ENCODE results near the gene CMKLR1. TPM values are rescaled to one million over a fixed set of nuclear protein-coding genes. Genes with fewer than 3 reads are reported as not detected.

Gene CMKLR1
- total and polyA plus RNA-seq, 2 donors from 2014 or later = 6.1 to 25.7 TPM

- Histone ChIP-seq H3K4me1 (ENCODE audit: control insufficient read depth in 2 of 3, insufficient read depth in 2 of 3, low read depth in 1 of 3, low read length in 3 of 3) (peaks cover 0 to 18% (median 0%) of the 10 kb centered on the region in 3 donors), H3K9ac (ENCODE audit: low read length in 3 of 3) (no peak overlapping the region), H3K27me3 (ENCODE audit: control insufficient read depth, insufficient read depth, low read length) (no peaks in the 10 kb centered on the region), H3K9me3 (ENCODE audit: control insufficient read depth in 2 of 3, insufficient read depth in 1 of 3, low read length in 3 of 3) (no peaks in the 10 kb centered on the region), H3K27ac (ENCODE audit: low read depth in 2 of 2, low read length in 2 of 2) (peak overlapping the region in 1 of 2 donors; percentile 53), H3K4me3 (ENCODE audit: low read length in 3 of 3) (no peak overlapping the region), H3K36me3 (ENCODE audit: control insufficient read depth in 2 of 3, insufficient read depth in 3 of 3, low read length in 3 of 3) (no peaks in the 10 kb centered on the region)
- DNase-seq = peak in 1 of 5 donors; percentile 18
- no peak for FAIRE-seq
- TF ChIP-seq CTCF (IDR thresholded peaks at IDR 0.05; ENCODE audit: borderline replicate concordance, extremely low read depth, insufficient read depth) = no peak
- intact Hi-C loops (cut with DNase I) = no loop called here
Measured at GRCh38 chr12:108316176-108317086, 22.7 kb downstream of the CMKLR1 start.

- intact Hi-C loops (cut with DNase I) = no loop called here
- Histone ChIP-seq H3K4me3 (ENCODE audit: low read length in 3 of 3) (no peak overlapping the region), H3K36me3 (ENCODE audit: control insufficient read depth in 2 of 3, insufficient read depth in 3 of 3, low read length in 3 of 3) (no peaks in the 10 kb centered on the region), H3K27ac (ENCODE audit: low read depth in 2 of 2, low read length in 2 of 2) (no peak overlapping the region), H3K9me3 (ENCODE audit: control insufficient read depth in 2 of 3, insufficient read depth in 1 of 3, low read length in 3 of 3) (no peaks in the 10 kb centered on the region), H3K9ac (ENCODE audit: low read length in 3 of 3) (no peak overlapping the region), H3K27me3 (ENCODE audit: control insufficient read depth, insufficient read depth, low read length) (no peaks in the 10 kb centered on the region), H3K4me1 (ENCODE audit: control insufficient read depth in 2 of 3, insufficient read depth in 2 of 3, low read depth in 1 of 3, low read length in 3 of 3) (peaks cover 0 to 18% (median 0%) of the 10 kb centered on the region in 3 donors)
- no peak for FAIRE-seq
- TF ChIP-seq CTCF (IDR thresholded peaks at IDR 0.05; ENCODE audit: borderline replicate concordance, extremely low read depth, insufficient read depth) = no peak
- peak in 1 of 5 donors; percentile 15 for DNase-seq
Measured at GRCh38 chr12:108315486-108316105, 23.5 kb downstream of the CMKLR1 start.

GRCh38 chr12:108313606-108314351 lies 25.3 kb downstream of the CMKLR1 start:
- H3K27ac ChIP-seq (ENCODE audit: low read depth in 2 of 2, low read length in 2 of 2) = peak overlapping the region; percentile 32 to 62
- peaks cover 0 to 21% (median 0%) of the 10 kb centered on the region in 3 donors for H3K4me1 ChIP-seq (ENCODE audit: control insufficient read depth in 2 of 3, insufficient read depth in 2 of 3, low read depth in 1 of 3, low read length in 3 of 3)
- H3K9me3 ChIP-seq (ENCODE audit: control insufficient read depth in 2 of 3, insufficient read depth in 1 of 3, low read length in 3 of 3) = no peaks in the 10 kb centered on the region
- H3K27me3 ChIP-seq (ENCODE audit: control insufficient read depth, insufficient read depth, low read length) = no peaks in the 10 kb centered on the region
- no peak for TF ChIP-seq CTCF (IDR thresholded peaks at IDR 0.05; ENCODE audit: borderline replicate concordance, extremely low read depth, insufficient read depth)
- no peak for FAIRE-seq
- no peaks in the 10 kb centered on the region for H3K36me3 ChIP-seq (ENCODE audit: control insufficient read depth in 2 of 3, insufficient read depth in 3 of 3, low read length in 3 of 3)
- intact Hi-C loops (cut with DNase I) = no loop called here
- H3K9ac ChIP-seq (ENCODE audit: low read length in 3 of 3) = no peak overlapping the region
- DNase-seq = peak in 3 of 5 donors; percentile 23 to 64 (median 54)
- no peak overlapping the region for H3K4me3 ChIP-seq (ENCODE audit: low read length in 3 of 3)

Measured in kidney (tissue), 14 donors.